Gastrocnemius medialis (tissue), 4 donors: ENCODE data around the gene UTP4.

ENCODE experiments used
- CTCF ChIP-seq, 5 experiments: fragments of 450-650 bp in 3 of 5; fragments of 200-600 bp in 2 of 5; sonication (generic) in 2 of 5; IDR thresholded peaks in 4 of 5; conservative IDR thresholded peaks in 1 of 5; 1 replicate in 4 of 5; 2 replicates in 1 of 5; pipeline ENCODE4 v1.5.1; 2016 to 2019; ENCODE audit warnings: antibody characterized with exemption in 5 of 5, mild to moderate bottlenecking in 3 of 5, moderate library complexity in 3 of 5
- POLR2A ChIP-seq, 2 donors: fragments of 450-650 bp; IDR thresholded peaks; one replicate each; pipeline ENCODE4 v1.6.1; 2017; ENCODE audit warnings: antibody characterized with exemption in 2 of 2, mild to moderate bottlenecking in 2 of 2, moderate library complexity in 2 of 2

- no peak for TF ChIP-seq CTCF (IDR thresholded peaks at IDR 0.05 in 4 of 5, conservative IDR thresholded peaks at IDR 0.05 in 1 of 5)
- TF ChIP-seq POLR2A (IDR thresholded peaks at IDR 0.05), result no peak
Measured at GRCh38 chr16:69176033-69176800, 43.8 kb downstream of the UTP4 start.
